HG03442 (cell line): ENCODE measurements around the gene STAB2.

Experiments used
- ATAC-seq: cut with Tn5 transposase; IDR thresholded peaks from one replicate; pipeline ENCODE4 v1.9.1; 2021; ENCODE audit warnings: mild to moderate bottlenecking, moderate library complexity; ENCODE audit not compliant: unreplicated experiment

The STAB2 gene

GRCh38 chr12:103742349-103742932, 155.4 kb downstream of the STAB2 start:
- no peak for ATAC-seq

GRCh38 chr12:103743788-103744187, 156.7 kb downstream of the STAB2 start:
- no peak for ATAC-seq

GRCh38 chr12:103745962-103746361, 158.9 kb downstream of the STAB2 start:
- no peak for ATAC-seq

GRCh38 chr12:103748002-103748401, 160.9 kb downstream of the STAB2 start:
- no peak for ATAC-seq

- ATAC-seq, result no peak
These were observed 161.8 kb downstream of the STAB2 start for GRCh38 chr12:103748875-103749274.

GRCh38 chr12:103751171-103751570, 164.1 kb downstream of the STAB2 start:
- ATAC-seq, result no peak

GRCh38 chr12:103751600-103751999, 164.5 kb downstream of the STAB2 start:
- no peak for ATAC-seq

GRCh38 chr12:103755425-103755824, 168.4 kb downstream of the STAB2 start:
- no peak for ATAC-seq

GRCh38 chr12:103756443-103756842, 169.4 kb downstream of the STAB2 start:
- no peak for ATAC-seq

GRCh38 chr12:103757248-103757647, 170.2 kb downstream of the STAB2 start:
- ATAC-seq, result no peak

- ATAC-seq, result no peak
These were observed 171.4 kb downstream of the STAB2 start for GRCh38 chr12:103758310-103759089.

GRCh38 chr12:103762473-103762872, 175.4 kb downstream of the STAB2 start:
- no peak for ATAC-seq

GRCh38 chr12:103765322-103765721, 178.2 kb downstream of the STAB2 start:
- no peak for ATAC-seq

GRCh38 chr12:103766028-103766427, 179.0 kb downstream of the STAB2 start:
- ATAC-seq, result no peak

GRCh38 chr12:103768467-103769123, 181.5 kb downstream of the STAB2 start:
- ATAC-seq, result no peak

GRCh38 chr12:103769240-103769945, 182.3 kb downstream of the STAB2 start:
- ATAC-seq, result no peak

GRCh38 chr12:103771466-103771865, 184.4 kb downstream of the STAB2 start:
- no peak for ATAC-seq

- ATAC-seq, result no peak
These were observed 185.5 kb downstream of the STAB2 start for GRCh38 chr12:103772367-103773108.

- ATAC-seq, result no peak
These were observed 186.2 kb downstream of the STAB2 start for GRCh38 chr12:103773109-103773910.

GRCh38 chr12:103774977-103775560, 188.0 kb downstream of the STAB2 start:
- ATAC-seq, result no peak
